B cell (primary cell): ENCODE data around the gene EXOC4.

Source experiments
- EZH2 ChIP-seq: IDR thresholded peaks from 2 replicates; pipeline ENCODE4 v1.6.1; 2012; ENCODE audit warnings: borderline replicate concordance, low read depth, mild to moderate bottlenecking, moderate library complexity, low read length; ENCODE audit not compliant: insufficient read depth, poor library complexity, severe bottlenecking
- TF ChIP-seq, protein P1 (sequence below): fragments of 200-600 bp; IDR thresholded peaks from one replicate; pipeline ENCODE4 v1.8.0; 2022; ENCODE audit warnings: antibody characterized with exemption, mild to moderate bottlenecking

DNA sequence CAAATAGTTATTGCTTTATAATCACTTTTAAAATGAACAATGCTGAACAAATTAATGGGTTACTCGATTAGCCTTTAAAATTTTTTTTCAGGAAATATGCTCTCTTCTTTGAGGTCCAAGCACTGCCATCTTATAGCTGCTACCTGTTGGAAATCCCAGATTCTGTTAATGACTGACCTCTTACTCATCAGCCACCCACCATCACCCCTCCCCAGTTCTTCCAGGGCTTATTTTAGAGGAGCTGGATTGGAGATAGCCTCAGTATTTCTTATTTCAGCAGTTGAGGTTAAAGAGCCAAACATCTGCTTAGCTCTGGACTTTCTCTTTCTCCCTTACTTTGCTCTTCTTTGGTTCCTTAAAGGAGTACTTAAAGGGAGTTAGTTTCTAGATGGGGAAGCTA, 420.0 kb downstream of the EXOC4 start:
- TF ChIP-seq, protein P1, sequence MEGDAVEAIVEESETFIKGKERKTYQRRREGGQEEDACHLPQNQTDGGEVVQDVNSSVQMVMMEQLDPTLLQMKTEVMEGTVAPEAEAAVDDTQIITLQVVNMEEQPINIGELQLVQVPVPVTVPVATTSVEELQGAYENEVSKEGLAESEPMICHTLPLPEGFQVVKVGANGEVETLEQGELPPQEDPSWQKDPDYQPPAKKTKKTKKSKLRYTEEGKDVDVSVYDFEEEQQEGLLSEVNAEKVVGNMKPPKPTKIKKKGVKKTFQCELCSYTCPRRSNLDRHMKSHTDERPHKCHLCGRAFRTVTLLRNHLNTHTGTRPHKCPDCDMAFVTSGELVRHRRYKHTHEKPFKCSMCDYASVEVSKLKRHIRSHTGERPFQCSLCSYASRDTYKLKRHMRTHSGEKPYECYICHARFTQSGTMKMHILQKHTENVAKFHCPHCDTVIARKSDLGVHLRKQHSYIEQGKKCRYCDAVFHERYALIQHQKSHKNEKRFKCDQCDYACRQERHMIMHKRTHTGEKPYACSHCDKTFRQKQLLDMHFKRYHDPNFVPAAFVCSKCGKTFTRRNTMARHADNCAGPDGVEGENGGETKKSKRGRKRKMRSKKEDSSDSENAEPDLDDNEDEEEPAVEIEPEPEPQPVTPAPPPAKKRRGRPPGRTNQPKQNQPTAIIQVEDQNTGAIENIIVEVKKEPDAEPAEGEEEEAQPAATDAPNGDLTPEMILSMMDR, result no peak
- TF ChIP-seq EZH2, result no peak
